Mesenchymal stem cell (in vitro differentiated cells and primary cell): ENCODE measurements around the gene UNK.
"Not testable (repeated sequence)": the region's sequence is repeated elsewhere in the genome, so short reads cannot be mapped to it uniquely, and the experiment has no call there.

Experiments used
- DNase-seq: peaks from one replicate; pipeline ENCODE4 v3.0.0-alpha.2; 2013
- H2AFZ ChIP-seq: one replicate; pipeline ENCODE4 v1.6.1; 2013; ENCODE audit warnings: low read depth, mild to moderate bottlenecking, control low read depth, inconsistent platforms, low read length, moderate library complexity
- H2AK5ac ChIP-seq: 2 replicates; pipeline ENCODE4 v1.6.1; 2013; ENCODE audit warnings: low read length, moderate library complexity, mild to moderate bottlenecking, inconsistent platforms; ENCODE audit not compliant: severe bottlenecking
- H2BK120ac ChIP-seq: one replicate; pipeline ENCODE4 v1.6.1; 2013; ENCODE audit warnings: low read depth, mild to moderate bottlenecking, inconsistent platforms, low read length, moderate library complexity
- H2BK12ac ChIP-seq, 2 experiments: one replicate each; pipeline ENCODE4 v1.6.1; 2013; ENCODE audit warnings: inconsistent platforms in 2 of 2, low read length in 2 of 2, mild to moderate bottlenecking in 2 of 2, moderate library complexity in 2 of 2, control low read depth in 1 of 2
- H2BK15ac ChIP-seq: one replicate; pipeline ENCODE4 v1.6.1; 2013; ENCODE audit warnings: mild to moderate bottlenecking, low read depth, inconsistent platforms; ENCODE audit not compliant: poor library complexity, severe bottlenecking
- H2BK5ac ChIP-seq: 2 replicates; pipeline ENCODE4 v1.6.1; 2013; ENCODE audit warnings: low read depth, mild to moderate bottlenecking, low read length, control low read depth, inconsistent platforms; ENCODE audit not compliant: poor library complexity, severe bottlenecking
- H3K14ac ChIP-seq, 2 experiments: one replicate each; pipeline ENCODE4 v1.6.1; 2013; ENCODE audit warnings: inconsistent platforms in 2 of 2, low read length in 2 of 2, control low read depth in 1 of 2, mild to moderate bottlenecking in 1 of 2, moderate library complexity in 1 of 2
- H3K18ac ChIP-seq, 2 experiments: one replicate each; pipeline ENCODE4 v1.6.1; 2013; ENCODE audit warnings: inconsistent platforms in 2 of 2, low read length in 2 of 2, control low read depth in 1 of 2, low read depth in 1 of 2, mild to moderate bottlenecking in 1 of 2
- H3K23ac ChIP-seq, 2 experiments: one replicate each; pipeline ENCODE4 v1.6.1; 2013; ENCODE audit warnings: inconsistent platforms in 2 of 2, low read length in 2 of 2, mild to moderate bottlenecking in 2 of 2, moderate library complexity in 2 of 2, control low read depth in 1 of 2
- H3K27ac ChIP-seq: 2 replicates; pipeline ENCODE4 v1.5.1; 2013; ENCODE audit warnings: mild to moderate bottlenecking, moderate library complexity, low read length, control low read depth, inconsistent platforms; ENCODE audit not compliant: poor library complexity, severe bottlenecking
- H3K27me3 ChIP-seq, 2 experiments: 2 replicates each; pipeline versions ENCODE4 v1.6.1 to v1.7.0; 2013; ENCODE audit warnings: low read length in 2 of 2, mild to moderate bottlenecking in 2 of 2, moderate library complexity in 2 of 2, control low read depth in 1 of 2, inconsistent platforms in 1 of 2; ENCODE audit not compliant: control insufficient read depth in 1 of 2, insufficient read depth in 1 of 2
- H3K36me3 ChIP-seq, 2 experiments: 2 replicates each; pipeline versions ENCODE4 v1.6.1 to v1.7.0; 2013; ENCODE audit warnings: low read length in 2 of 2, control low read depth in 1 of 2, inconsistent platforms in 1 of 2, low read depth in 1 of 2, mild to moderate bottlenecking in 1 of 2; ENCODE audit not compliant: insufficient read depth in 2 of 2, control insufficient read depth in 1 of 2
- H3K4ac ChIP-seq, 2 experiments: one replicate each; pipeline ENCODE4 v1.6.1; 2013; ENCODE audit warnings: inconsistent platforms in 2 of 2, low read length in 2 of 2, mild to moderate bottlenecking in 2 of 2, moderate library complexity in 2 of 2, control low read depth in 1 of 2, low read depth in 1 of 2
- H3K4me1 ChIP-seq: 2 replicates; pipeline ENCODE4 v1.6.1; 2013; ENCODE audit warnings: low read depth, low read length, control low read depth; ENCODE audit not compliant: control insufficient read depth, insufficient read depth
- H3K4me2 ChIP-seq: 2 replicates; pipeline ENCODE4 v1.6.1; 2013; ENCODE audit warnings: low read length, mild to moderate bottlenecking, inconsistent platforms; ENCODE audit not compliant: poor library complexity, severe bottlenecking
- H3K4me3 ChIP-seq, 2 experiments: 2 replicates each; pipeline versions ENCODE4 v1.5.1 to v1.7.0; 2013; ENCODE audit warnings: low read length in 2 of 2, mild to moderate bottlenecking in 2 of 2, control low read depth in 1 of 2, low read depth in 1 of 2; ENCODE audit not compliant: insufficient read depth in 1 of 2
- H3K79me1 ChIP-seq: replicated peaks from 2 replicates; pipeline ENCODE4 v1.6.1; 2013; ENCODE audit warnings: mild to moderate bottlenecking, control low read depth, low read length, inconsistent platforms; ENCODE audit not compliant: poor library complexity, severe bottlenecking
- H3K9ac ChIP-seq: 2 replicates; pipeline ENCODE4 v1.7.0; 2013; ENCODE audit warnings: mild to moderate bottlenecking, low read length, moderate library complexity
- H3K9me3 ChIP-seq: 2 replicates; pipeline ENCODE4 v1.7.0; 2013; ENCODE audit warnings: mild to moderate bottlenecking, low read length; ENCODE audit not compliant: control insufficient read depth
- H4K8ac ChIP-seq: one replicate; pipeline ENCODE4 v1.6.1; 2013; ENCODE audit warnings: inconsistent platforms, mild to moderate bottlenecking, low read length, moderate library complexity
- H4K91ac ChIP-seq: one replicate; pipeline ENCODE4 v1.6.1; 2013; ENCODE audit warnings: mild to moderate bottlenecking, low read length, inconsistent platforms
- WGBS: methylation state at CpG from one replicate; pipeline ENCODE4 v1.1.7; 2013; ENCODE audit warnings: mixed read lengths; 5-methylcytosine and 5-hydroxymethylcytosine counted together

Gene UNK

DNA sequence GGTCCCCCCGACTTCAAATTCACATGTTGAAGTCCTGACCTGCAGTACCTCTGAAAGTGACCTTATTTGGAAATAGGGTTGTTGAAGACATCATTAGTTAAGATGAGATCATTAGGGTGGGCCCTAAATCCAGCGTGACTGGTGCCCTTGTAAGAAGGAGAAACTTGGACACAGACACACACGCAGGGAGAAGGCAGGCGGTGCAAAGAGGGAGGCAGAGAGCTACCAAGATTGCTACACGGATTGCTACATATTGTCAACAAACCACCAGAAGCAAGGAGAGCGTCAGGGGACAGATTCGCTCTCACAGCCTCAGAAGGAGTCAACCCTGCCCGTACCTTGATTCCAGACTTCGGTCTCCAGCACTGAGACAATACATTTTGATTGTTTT, 77.3 kb downstream of the UNK start:
- no peak overlapping the region for H2BK5ac ChIP-seq
- H2AK5ac ChIP-seq = no peak overlapping the region
- H2AFZ ChIP-seq = no peak overlapping the region
- no peak overlapping the region for H3K14ac ChIP-seq
- H3K23ac ChIP-seq = no peak overlapping the region
- peak overlapping the region; percentile 1 for H4K91ac ChIP-seq
- no peak overlapping the region for H3K4me3 ChIP-seq
- peak overlapping the region in 1 of 2 experiments; percentile 7 for H2BK12ac ChIP-seq
- peak overlapping the region in 1 of 2 experiments; percentile 48 for H3K18ac ChIP-seq
- H3K79me1 ChIP-seq = no peaks in the 10 kb centered on the region
- H4K8ac ChIP-seq = no peak overlapping the region
- H3K27me3 ChIP-seq = no peaks in the 10 kb centered on the region
- peak; percentile 81 for DNase-seq
- H3K4ac ChIP-seq = peak overlapping the region in 1 of 2 experiments; percentile 17
- 73% methylated on average over 9 of the region's 9 CpGs for WGBS
- H2BK15ac ChIP-seq = no peak overlapping the region
- H3K27ac ChIP-seq = no peak overlapping the region
- no peaks in the 10 kb centered on the region for H3K9me3 ChIP-seq
- H3K4me1 ChIP-seq = peaks cover 6% of the 10 kb centered on the region
- no peaks in the 10 kb centered on the region for H3K36me3 ChIP-seq
- no peak overlapping the region for H3K4me2 ChIP-seq
- H2BK120ac ChIP-seq = no peak overlapping the region
- H3K9ac ChIP-seq = peak overlapping the region; percentile 48

DNA sequence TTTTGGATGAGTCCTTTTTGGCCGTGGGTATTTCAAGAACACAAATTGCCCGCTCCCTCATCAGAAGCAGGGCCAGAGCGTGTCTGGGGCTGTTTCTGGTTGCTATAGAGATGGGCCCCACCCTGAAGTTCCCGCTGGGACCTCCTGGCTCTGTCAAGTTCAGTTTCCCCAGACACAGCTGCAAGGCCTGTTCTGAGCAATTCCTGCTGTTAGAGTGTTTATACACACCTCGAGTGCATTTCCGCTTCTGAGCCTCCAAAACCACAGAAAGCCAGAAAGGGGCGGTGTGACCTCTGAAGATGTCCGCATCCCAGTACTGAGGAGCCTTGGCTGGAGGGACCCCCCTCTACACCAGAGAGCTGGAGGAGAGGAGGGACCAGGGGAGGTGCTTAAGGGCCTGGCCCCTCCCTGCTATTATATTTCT, 79.9 kb downstream of the UNK start:
- no peak overlapping the region for H2AK5ac ChIP-seq
- peak overlapping the region; percentile 21 for H3K27ac ChIP-seq
- no peak overlapping the region for H3K23ac ChIP-seq
- peak overlapping the region in 1 of 2 experiments; percentile 16 for H3K18ac ChIP-seq
- peak overlapping the region; percentile 69 for H3K9ac ChIP-seq
- H3K4ac ChIP-seq = no peak overlapping the region
- peak overlapping the region in 1 of 2 experiments; percentile 31 for H2BK12ac ChIP-seq
- H3K4me3 ChIP-seq = no peak overlapping the region
- H4K91ac ChIP-seq = no peak overlapping the region
- H3K14ac ChIP-seq = no peak overlapping the region
- peak overlapping the region; percentile 64 for H2BK120ac ChIP-seq
- no peaks in the 10 kb centered on the region for H3K36me3 ChIP-seq
- no peak overlapping the region for H2BK15ac ChIP-seq
- H3K27me3 ChIP-seq = no peaks in the 10 kb centered on the region
- 7% methylated on average over 8 of the region's 8 CpGs for WGBS
- H2BK5ac ChIP-seq = no peak overlapping the region
- no peak overlapping the region for H4K8ac ChIP-seq
- H3K4me1 ChIP-seq = peaks cover 6% of the 10 kb centered on the region
- peak; percentile 98 for DNase-seq
- no peaks in the 10 kb centered on the region for H3K79me1 ChIP-seq
- H3K9me3 ChIP-seq = no peaks in the 10 kb centered on the region
- no peak overlapping the region for H2AFZ ChIP-seq
- peak overlapping the region; percentile 36 for H3K4me2 ChIP-seq

DNA sequence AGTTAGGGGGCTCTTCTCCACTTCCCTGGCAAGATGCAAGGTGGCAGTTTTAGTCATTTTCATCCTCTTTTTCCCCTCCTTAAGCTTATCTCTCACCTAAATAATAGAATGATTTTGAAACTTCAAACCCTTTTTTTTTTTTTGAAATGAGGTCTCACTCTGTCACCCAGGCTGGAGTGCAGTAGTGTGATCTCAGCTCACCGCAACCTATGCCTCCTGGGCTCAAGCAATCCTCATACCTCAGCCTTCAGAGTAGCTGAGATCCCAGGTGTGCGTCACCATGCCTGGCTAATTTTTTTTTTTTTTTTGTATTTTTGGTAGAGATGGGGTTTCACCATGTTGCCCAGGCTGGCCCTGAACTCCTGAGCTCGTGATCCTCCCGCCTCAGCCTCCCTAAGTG, 80.3 kb downstream of the UNK start:
- not testable (repeated sequence) for H3K27me3 ChIP-seq, H3K4me3 ChIP-seq, H2BK15ac ChIP-seq, H3K23ac ChIP-seq, H2AK5ac ChIP-seq, H3K4me2 ChIP-seq, H2BK5ac ChIP-seq, H2AFZ ChIP-seq, H3K36me3 ChIP-seq, H3K14ac ChIP-seq, H3K9me3 ChIP-seq, DNase-seq, H3K4me1 ChIP-seq, H4K8ac ChIP-seq, H3K79me1 ChIP-seq
- peak overlapping the region; percentile 13 for H3K27ac ChIP-seq
- WGBS = 93% methylated on average over 3 of the region's 4 CpGs
- peak overlapping the region; percentile 70 to 95 for H2BK12ac ChIP-seq
- H4K91ac ChIP-seq = peak overlapping the region; percentile 71
- peak overlapping the region; percentile 71 to 83 for H3K18ac ChIP-seq
- H3K9ac ChIP-seq = peak overlapping the region; percentile 69
- H2BK120ac ChIP-seq = peak overlapping the region; percentile 75
- H3K4ac ChIP-seq = peak overlapping the region; percentile 87 to 92

DNA sequence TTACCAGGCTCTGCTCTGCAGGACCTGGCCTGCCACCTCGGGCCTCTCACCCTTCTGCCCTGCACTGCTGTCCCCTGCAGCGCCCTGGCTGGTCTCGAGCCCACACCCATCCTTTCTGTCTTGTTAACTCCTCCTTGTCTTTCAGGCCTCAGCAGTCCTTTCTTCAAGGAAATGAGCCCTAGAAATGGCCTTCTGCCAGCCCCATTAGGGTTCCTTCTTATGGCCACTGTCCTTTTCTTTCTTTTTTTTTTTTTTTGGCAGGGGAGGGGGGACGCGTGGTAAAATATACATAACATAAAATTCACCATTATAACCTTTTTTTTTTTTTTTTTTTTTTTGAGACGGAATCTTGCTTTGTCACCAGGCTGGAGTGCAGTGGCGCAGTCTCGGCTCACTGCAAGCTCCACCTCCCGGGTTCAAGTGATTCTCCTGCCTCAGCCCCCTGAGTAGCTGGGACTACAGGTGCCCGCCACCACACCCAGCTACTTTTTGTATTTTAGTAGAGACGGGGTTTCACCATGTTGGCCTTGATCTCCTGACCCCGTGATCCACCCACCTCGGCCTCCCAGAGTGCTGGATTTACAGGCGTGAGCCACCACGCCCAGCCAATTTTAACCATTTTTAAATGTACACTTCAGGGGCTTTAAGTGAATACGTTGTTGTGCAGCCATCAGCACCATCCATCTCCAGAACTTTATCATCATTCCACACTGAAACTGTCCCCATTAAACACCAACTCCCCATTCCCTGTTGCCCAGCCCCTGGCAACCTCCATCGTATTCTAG, 81.0 kb downstream of the UNK start:
- not testable (repeated sequence) for H2BK5ac ChIP-seq, H3K27ac ChIP-seq, H3K4me2 ChIP-seq, H3K9me3 ChIP-seq, H3K23ac ChIP-seq, H3K4me1 ChIP-seq, H2BK15ac ChIP-seq, H3K14ac ChIP-seq, H3K4me3 ChIP-seq, H2AFZ ChIP-seq, DNase-seq, H3K36me3 ChIP-seq, H2AK5ac ChIP-seq, H3K27me3 ChIP-seq, H3K79me1 ChIP-seq
- 88% methylated on average over 14 of the region's 17 CpGs for WGBS
- peak overlapping the region; percentile 70 to 95 for H2BK12ac ChIP-seq
- peak overlapping the region; percentile 71 for H4K91ac ChIP-seq
- peak overlapping the region; percentile 82 for H4K8ac ChIP-seq
- H3K18ac ChIP-seq = peak overlapping the region; percentile 71 to 83
- peak overlapping the region; percentile 69 for H3K9ac ChIP-seq
- peak overlapping the region; percentile 87 to 92 for H3K4ac ChIP-seq
- peak overlapping the region; percentile 75 for H2BK120ac ChIP-seq
